Activated naive CD8-positive, alpha-beta T cell (primary cell): ENCODE data around the gene TMEM200C.

ENCODE experiments used
- H3K27ac Mint-ChIP-seq: one replicate; pipeline ENCODE4 v1.8.0; 2021; ENCODE audit warnings: mixed read lengths
- H3K27me3 Mint-ChIP-seq: one replicate; pipeline ENCODE4 v1.8.0; 2021; ENCODE audit warnings: mixed read lengths
- H3K36me3 Mint-ChIP-seq: one replicate; pipeline ENCODE4 v1.8.0; 2021; ENCODE audit warnings: mixed read lengths
- H3K4me1 Mint-ChIP-seq: one replicate; pipeline ENCODE4 v1.8.0; 2021; ENCODE audit warnings: low read depth, mixed read lengths
- H3K4me3 Mint-ChIP-seq: one replicate; pipeline ENCODE4 v1.8.0; 2021; ENCODE audit warnings: mild to moderate bottlenecking, mixed read lengths
- H3K9me3 Mint-ChIP-seq: one replicate; pipeline ENCODE4 v1.8.0; 2021; ENCODE audit warnings: low read depth, mixed read lengths

The TMEM200C gene

GRCh38 chr18:5895299-5895875, at the start of gene TMEM200C:
Gene TMEM200C, minus strand, starts transcription at chr18:5895522. Its CDS starts 3,459 bp downstream, at chr18:5892063.
- H3K9me3 Mint-ChIP-seq: no peaks in the 10 kb centered on the region
- peaks cover 32% of the 10 kb centered on the region for H3K27me3 Mint-ChIP-seq
- H3K4me3 Mint-ChIP-seq: peak within 1 kb of the TSS; percentile 77
- H3K36me3 Mint-ChIP-seq: no peaks in the 10 kb centered on the region
- H3K4me1 Mint-ChIP-seq: peaks cover 9% of the 10 kb centered on the region
- H3K27ac Mint-ChIP-seq: no peak within 1 kb of the TSS

- no peaks in the 10 kb centered on the region for H3K9me3 Mint-ChIP-seq
- H3K4me3 Mint-ChIP-seq: no peak overlapping the region
- H3K27me3 Mint-ChIP-seq: peaks cover 1% of the 10 kb centered on the region
- H3K4me1 Mint-ChIP-seq: no peaks in the 10 kb centered on the region
- H3K27ac Mint-ChIP-seq: no peak overlapping the region
- no peaks in the 10 kb centered on the region for H3K36me3 Mint-ChIP-seq
These were observed 49.1 kb upstream of the TMEM200C start for GRCh38 chr18:5944448-5944847.

GRCh38 chr18:5943514-5943913, 48.2 kb upstream of the TMEM200C start:
- Mint-ChIP-seq H3K4me1 (no peaks in the 10 kb centered on the region), H3K27ac (no peak overlapping the region), H3K4me3 (no peak overlapping the region), H3K27me3 (peaks cover 1% of the 10 kb centered on the region), H3K36me3 (no peaks in the 10 kb centered on the region), H3K9me3 (no peaks in the 10 kb centered on the region)

GRCh38 chr18:5942591-5942990, 47.3 kb upstream of the TMEM200C start:
- Mint-ChIP-seq H3K4me3 (no peak overlapping the region), H3K27ac (no peak overlapping the region), H3K4me1 (no peaks in the 10 kb centered on the region), H3K9me3 (no peaks in the 10 kb centered on the region), H3K27me3 (peaks cover 1% of the 10 kb centered on the region), H3K36me3 (no peaks in the 10 kb centered on the region)

- Mint-ChIP-seq H3K9me3 (no peaks in the 10 kb centered on the region), H3K4me3 (no peak overlapping the region), H3K27ac (no peak overlapping the region), H3K36me3 (no peaks in the 10 kb centered on the region), H3K27me3 (peaks cover 3% of the 10 kb centered on the region), H3K4me1 (no peaks in the 10 kb centered on the region)
These were observed 46.6 kb upstream of the TMEM200C start for GRCh38 chr18:5941890-5942289.

- no peak overlapping the region for H3K27ac Mint-ChIP-seq
- no peaks in the 10 kb centered on the region for H3K9me3 Mint-ChIP-seq
- H3K27me3 Mint-ChIP-seq: peaks cover 2% of the 10 kb centered on the region
- H3K36me3 Mint-ChIP-seq: no peaks in the 10 kb centered on the region
- no peaks in the 10 kb centered on the region for H3K4me1 Mint-ChIP-seq
- H3K4me3 Mint-ChIP-seq: no peak overlapping the region
These were observed 44.7 kb upstream of the TMEM200C start for GRCh38 chr18:5939801-5940667.

- Mint-ChIP-seq H3K9me3 (no peaks in the 10 kb centered on the region), H3K36me3 (no peaks in the 10 kb centered on the region), H3K4me1 (no peaks in the 10 kb centered on the region), H3K27ac (no peak overlapping the region), H3K27me3 (peaks cover 6% of the 10 kb centered on the region), H3K4me3 (no peak overlapping the region)
These were observed 42.5 kb upstream of the TMEM200C start for GRCh38 chr18:5937795-5938194.

- peaks cover 6% of the 10 kb centered on the region for H3K27me3 Mint-ChIP-seq
- H3K4me1 Mint-ChIP-seq: no peaks in the 10 kb centered on the region
- no peaks in the 10 kb centered on the region for H3K36me3 Mint-ChIP-seq
- H3K27ac Mint-ChIP-seq: no peak overlapping the region
- no peaks in the 10 kb centered on the region for H3K9me3 Mint-ChIP-seq
- no peak overlapping the region for H3K4me3 Mint-ChIP-seq
These were observed 41.8 kb upstream of the TMEM200C start for GRCh38 chr18:5937121-5937520.

- H3K9me3 Mint-ChIP-seq: peaks cover 11% of the 10 kb centered on the region
- peaks cover 2% of the 10 kb centered on the region for H3K36me3 Mint-ChIP-seq
These were observed 35.5 kb upstream of the TMEM200C start for GRCh38 chr18:5930789-5931188.

GRCh38 chr18:5918205-5918858, 23.0 kb upstream of the TMEM200C start:
- H3K4me1 Mint-ChIP-seq: no peaks in the 10 kb centered on the region
- H3K27ac Mint-ChIP-seq: no peak overlapping the region
- no peaks in the 10 kb centered on the region for H3K9me3 Mint-ChIP-seq
- no peak overlapping the region for H3K4me3 Mint-ChIP-seq
- H3K27me3 Mint-ChIP-seq: peaks cover 2% of the 10 kb centered on the region
- H3K36me3 Mint-ChIP-seq: no peaks in the 10 kb centered on the region

More at GRCh38 chr18:5930789-5931188, 35.5 kb upstream of the TMEM200C start:
- Mint-ChIP-seq H3K4me1 (no peaks in the 10 kb centered on the region), H3K27ac (no peak overlapping the region), H3K4me3 (no peak overlapping the region), H3K27me3 (peaks cover 7% of the 10 kb centered on the region)

GRCh38 chr18:5914951-5915350, 19.6 kb upstream of the TMEM200C start:
- Mint-ChIP-seq H3K4me3 (no peak overlapping the region), H3K27ac (no peak overlapping the region), H3K27me3 (peaks cover under 1% of the 10 kb centered on the region), H3K36me3 (no peaks in the 10 kb centered on the region), H3K4me1 (no peaks in the 10 kb centered on the region), H3K9me3 (no peaks in the 10 kb centered on the region)

GRCh38 chr18:5914016-5914415, 18.7 kb upstream of the TMEM200C start:
- H3K4me1 Mint-ChIP-seq: no peaks in the 10 kb centered on the region
- peaks cover 2% of the 10 kb centered on the region for H3K27me3 Mint-ChIP-seq
- H3K4me3 Mint-ChIP-seq: no peak overlapping the region
- H3K27ac Mint-ChIP-seq: no peak overlapping the region
- no peaks in the 10 kb centered on the region for H3K9me3 Mint-ChIP-seq
- H3K36me3 Mint-ChIP-seq: no peaks in the 10 kb centered on the region

- Mint-ChIP-seq H3K9me3 (no peaks in the 10 kb centered on the region), H3K36me3 (no peaks in the 10 kb centered on the region), H3K27ac (no peak overlapping the region), H3K4me1 (no peaks in the 10 kb centered on the region), H3K27me3 (peaks cover 2% of the 10 kb centered on the region), H3K4me3 (no peak overlapping the region)
These were observed 17.2 kb upstream of the TMEM200C start for GRCh38 chr18:5912566-5912965.

GRCh38 chr18:5909125-5909524, 13.8 kb upstream of the TMEM200C start:
- H3K4me3 Mint-ChIP-seq: no peak overlapping the region
- H3K27ac Mint-ChIP-seq: no peak overlapping the region
- peaks cover 16% of the 10 kb centered on the region for H3K27me3 Mint-ChIP-seq
- no peaks in the 10 kb centered on the region for H3K9me3 Mint-ChIP-seq
- no peaks in the 10 kb centered on the region for H3K36me3 Mint-ChIP-seq
- H3K4me1 Mint-ChIP-seq: no peaks in the 10 kb centered on the region

- Mint-ChIP-seq H3K9me3 (no peaks in the 10 kb centered on the region), H3K27me3 (peaks cover 25% of the 10 kb centered on the region), H3K27ac (no peak overlapping the region), H3K36me3 (no peaks in the 10 kb centered on the region), H3K4me3 (no peak overlapping the region), H3K4me1 (no peaks in the 10 kb centered on the region)
These were observed 8.1 kb upstream of the TMEM200C start for GRCh38 chr18:5903386-5903785.
